ENCODE measurements around the gene ZNF26.
"Not testable (repeated sequence)": the region's sequence is repeated elsewhere in the genome, so short reads cannot be mapped to it uniquely, and the experiment has no call there.

Gene ZNF26, protein sequence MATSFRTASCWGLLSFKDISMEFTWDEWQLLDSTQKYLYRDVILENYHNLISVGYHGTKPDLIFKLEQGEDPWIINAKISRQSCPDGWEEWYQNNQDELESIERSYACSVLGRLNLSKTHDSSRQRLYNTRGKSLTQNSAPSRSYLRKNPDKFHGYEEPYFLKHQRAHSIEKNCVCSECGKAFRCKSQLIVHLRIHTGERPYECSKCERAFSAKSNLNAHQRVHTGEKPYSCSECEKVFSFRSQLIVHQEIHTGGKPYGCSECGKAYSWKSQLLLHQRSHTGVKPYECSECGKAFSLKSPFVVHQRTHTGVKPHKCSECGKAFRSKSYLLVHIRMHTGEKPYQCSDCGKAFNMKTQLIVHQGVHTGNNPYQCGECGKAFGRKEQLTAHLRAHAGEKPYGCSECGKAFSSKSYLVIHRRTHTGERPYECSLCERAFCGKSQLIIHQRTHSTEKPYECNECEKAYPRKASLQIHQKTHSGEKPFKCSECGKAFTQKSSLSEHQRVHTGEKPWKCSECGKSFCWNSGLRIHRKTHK

DNA sequence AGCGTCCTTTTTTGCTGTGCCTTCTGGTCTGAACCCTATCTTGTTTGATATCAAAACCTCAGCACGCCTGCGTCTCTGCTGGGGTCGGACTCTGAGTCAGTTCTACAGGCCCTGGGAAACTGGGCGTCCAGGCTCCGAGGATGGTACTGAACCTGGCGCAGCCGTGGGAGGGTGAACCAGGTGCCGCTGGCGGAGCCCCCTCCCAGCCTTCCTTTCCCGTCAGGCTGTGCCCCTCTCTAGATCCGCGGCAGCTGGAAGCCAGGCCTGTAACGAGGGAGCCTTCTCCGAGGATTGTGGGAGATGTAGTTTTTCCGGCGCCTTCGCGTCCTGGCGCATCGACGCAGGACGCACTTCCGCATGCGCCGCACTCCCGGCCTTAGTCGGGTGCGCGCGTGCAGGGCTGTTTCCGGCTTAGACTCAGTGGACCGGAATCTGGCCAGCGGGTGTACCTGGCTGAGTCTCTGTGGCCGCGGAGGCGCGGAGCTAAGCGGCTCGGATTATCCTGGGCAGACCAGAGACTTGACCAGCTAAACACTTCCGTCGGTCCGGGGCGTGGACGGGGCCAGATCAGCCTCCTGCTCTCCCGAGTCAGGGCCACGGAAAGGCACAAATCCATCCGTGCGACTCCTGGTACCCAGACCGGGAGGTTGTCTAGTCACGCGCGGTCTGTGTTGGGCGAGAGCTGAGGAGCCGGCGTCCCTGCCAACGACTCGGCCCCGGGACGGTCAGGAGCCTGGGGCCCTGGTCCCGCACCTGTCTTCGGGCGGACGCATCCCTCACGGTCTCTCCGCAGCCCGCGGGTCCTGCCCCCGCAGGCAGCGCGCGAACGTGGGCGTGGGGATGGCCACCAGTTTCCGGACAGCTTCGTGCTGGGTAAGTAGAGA lies at the start of gene ZNF26:
Gene ZNF26, plus strand, starts transcription at position 367 of the 884 bp plus-strand sequence. Its CDS starts 474 bp downstream, at position 841.
- peak; percentile 91 for DNase-seq

DNA sequence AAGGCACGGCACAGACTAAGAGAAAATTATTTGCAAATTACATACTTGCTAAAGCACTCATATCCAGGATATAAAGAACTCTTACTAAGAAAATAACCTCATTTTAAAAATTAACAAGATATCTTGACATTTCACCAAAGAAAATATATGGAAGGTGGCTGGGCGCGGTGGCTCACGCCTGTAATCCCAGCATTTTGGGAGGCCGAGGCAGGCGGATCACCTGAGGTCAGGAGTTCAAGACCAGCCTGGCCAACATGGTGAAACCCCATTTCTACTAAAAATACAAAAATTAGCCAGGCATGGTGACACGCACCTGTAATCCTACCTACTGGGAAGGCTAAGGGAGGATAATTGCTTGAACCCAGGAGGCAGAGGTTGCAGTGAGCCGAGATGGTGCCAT lies 49.2 kb upstream of the ZNF26 start:
- DNase-seq = not testable (repeated sequence)

DNA sequence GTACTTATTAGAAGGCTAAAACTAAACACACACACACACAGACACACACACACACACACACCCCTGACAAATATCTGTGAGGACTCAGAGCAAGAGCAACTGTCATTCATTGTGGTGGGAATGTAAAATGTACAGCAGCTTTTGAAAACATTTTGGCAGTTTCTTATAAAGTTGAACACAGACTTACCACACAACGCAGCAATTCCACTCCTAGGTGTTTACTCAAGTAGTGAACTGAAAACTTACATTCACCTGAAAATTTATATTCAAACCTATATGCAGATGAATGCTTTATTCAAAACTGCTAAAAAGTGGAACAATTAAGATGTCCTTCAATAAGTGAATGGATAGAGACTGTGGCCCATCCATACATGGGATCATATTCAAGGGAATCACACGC lies 48.7 kb upstream of the ZNF26 start:
- DNase-seq = no peak

DNA sequence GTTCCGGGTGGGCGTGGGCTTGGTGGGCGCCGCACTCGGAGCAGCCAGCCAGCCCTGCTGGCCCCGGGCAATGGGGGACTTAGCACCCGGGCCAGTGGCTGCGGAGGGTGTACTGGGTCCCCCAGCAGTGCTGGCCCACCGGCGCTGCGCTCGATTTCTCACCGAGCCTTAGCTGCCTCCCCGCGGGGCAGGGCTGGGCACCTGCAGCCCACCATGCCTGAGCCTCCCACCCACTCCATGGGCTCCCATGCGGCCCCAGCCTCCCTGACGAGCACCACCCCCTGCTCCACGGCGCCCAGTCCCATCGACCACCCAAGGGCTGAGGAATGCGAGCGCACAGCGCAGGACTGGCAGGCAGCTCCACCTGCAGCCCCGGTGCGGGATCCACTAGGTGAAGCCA lies 47.4 kb upstream of the ZNF26 start:
- not testable (repeated sequence) for DNase-seq

DNA sequence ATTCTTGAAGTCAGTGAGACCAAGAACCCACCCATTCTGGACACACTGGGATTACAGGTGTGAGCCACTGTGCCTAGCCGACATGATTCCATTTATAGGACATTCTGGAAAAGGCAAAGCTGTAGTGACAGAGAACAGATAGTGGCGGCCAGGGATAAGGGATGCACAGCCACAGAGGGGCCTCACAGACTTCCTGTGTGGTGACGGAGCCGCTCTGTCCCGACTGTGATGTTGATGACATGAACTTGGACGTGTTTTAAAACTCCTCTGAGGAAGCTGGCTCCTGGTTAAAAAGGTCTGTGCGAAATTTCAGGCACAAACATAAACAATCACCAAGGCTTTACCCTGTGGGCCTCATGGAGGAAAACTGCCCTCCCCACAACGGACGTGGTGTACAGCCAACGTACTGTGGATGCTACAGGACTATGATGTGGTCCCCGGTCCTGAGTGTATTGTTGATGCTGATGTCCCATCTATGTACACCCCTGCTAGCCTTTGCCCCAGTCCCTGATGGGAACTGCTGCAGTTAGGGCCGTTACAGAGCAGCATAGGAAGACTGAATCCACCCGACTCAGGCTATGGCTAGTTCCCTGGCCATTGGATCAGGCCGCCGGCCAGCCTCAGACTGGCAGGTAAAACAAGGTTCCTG lies 46.0 kb upstream of the ZNF26 start:
- DNase-seq = no peak

DNA sequence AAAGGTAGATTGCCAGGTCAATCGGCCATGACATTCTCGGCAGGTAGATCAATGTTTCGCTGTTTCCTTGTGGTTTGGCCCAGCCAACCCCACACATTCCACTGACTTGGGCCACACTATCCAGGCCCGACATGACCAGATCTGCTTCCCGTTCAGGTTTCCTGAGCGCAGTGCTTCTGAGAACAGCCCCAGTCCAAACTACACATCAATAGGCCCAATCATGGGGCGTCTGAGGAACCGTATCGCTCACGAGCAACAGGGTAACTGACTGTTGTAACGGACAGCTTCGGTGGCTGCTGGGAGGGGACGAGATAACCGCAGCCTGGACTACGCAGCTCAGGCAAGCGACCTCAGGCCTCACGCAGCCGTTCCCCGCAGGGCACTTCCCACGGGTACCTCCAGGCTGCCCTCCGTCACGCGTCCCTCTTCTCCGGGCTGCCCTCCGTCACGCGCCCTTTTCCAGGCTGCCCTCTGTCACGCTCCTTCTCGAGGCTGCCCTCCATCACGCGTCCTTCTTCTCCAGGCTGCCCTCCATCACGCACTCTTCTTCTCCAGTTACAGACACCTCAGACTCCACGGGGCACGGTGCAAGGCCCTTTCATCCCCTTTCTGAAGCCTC lies 44.7 kb upstream of the ZNF26 start:
- no peak for DNase-seq

DNA sequence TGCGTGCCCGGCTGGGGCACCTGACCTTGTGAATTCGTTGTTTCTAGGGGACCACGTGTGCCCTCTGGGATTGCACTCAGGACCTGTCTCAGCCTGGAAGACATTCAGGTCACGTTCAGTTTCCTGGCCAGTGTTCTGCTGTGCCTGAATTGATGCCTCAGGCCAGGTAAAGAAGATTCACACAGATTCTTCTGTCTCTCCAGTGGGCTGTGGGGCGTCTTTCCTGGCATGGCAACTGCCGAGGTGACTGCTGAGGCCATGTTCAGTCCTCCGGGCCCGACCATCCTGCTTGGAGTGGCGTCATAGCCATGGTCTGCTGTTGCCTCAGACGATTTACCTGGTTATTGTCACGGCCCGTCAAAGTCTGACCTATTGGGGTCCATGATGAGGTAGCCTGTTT lies 43.6 kb upstream of the ZNF26 start:
- no peak for DNase-seq

DNA sequence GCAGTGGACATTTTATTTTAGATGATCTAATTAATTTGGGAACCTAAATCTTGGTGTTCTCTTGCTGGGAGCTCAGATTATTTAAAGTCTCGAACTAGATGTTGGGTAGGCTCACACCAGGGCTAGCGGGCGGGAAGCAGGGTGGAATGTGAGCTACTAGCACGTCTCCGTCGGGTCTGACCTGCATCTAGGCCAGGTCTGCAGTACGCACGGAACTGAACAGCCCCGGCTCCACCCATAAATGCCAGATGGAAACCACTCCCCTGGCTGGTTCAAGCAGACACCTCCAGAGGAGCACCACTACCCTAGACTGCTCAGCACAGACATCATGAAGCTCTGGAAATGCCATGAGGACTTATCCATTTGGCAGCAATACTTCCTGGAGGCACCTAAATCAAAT lies 40.4 kb upstream of the ZNF26 start:
- no peak for DNase-seq

DNA sequence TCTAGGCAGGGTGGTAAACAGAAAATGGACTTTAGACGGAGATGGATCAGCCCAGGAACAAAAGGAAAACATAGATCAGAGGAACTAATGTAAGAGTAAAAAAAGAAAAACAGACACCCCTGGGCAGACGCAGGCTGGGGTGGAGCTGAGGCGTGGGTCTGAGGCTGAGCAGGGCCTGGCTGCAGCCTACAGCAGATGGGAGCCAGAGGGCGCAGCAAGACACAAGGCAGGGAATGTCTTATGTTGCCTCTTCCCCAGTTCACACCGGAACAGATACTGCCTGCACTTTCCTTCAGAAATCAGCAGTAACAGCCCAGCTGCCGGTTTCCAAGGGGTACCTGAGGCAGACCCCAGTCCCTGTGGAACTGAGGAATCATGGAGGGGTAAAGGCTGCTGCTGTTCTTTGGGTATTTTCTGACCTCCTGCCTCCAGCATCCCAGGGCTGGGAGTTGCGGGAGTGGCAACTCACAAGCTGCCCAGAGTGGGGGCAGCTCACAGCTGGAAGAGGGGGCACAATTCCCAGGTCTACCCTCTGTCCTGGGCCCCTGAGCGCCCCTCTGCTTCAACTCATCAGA lies 39.8 kb upstream of the ZNF26 start:
- no peak for DNase-seq

DNA sequence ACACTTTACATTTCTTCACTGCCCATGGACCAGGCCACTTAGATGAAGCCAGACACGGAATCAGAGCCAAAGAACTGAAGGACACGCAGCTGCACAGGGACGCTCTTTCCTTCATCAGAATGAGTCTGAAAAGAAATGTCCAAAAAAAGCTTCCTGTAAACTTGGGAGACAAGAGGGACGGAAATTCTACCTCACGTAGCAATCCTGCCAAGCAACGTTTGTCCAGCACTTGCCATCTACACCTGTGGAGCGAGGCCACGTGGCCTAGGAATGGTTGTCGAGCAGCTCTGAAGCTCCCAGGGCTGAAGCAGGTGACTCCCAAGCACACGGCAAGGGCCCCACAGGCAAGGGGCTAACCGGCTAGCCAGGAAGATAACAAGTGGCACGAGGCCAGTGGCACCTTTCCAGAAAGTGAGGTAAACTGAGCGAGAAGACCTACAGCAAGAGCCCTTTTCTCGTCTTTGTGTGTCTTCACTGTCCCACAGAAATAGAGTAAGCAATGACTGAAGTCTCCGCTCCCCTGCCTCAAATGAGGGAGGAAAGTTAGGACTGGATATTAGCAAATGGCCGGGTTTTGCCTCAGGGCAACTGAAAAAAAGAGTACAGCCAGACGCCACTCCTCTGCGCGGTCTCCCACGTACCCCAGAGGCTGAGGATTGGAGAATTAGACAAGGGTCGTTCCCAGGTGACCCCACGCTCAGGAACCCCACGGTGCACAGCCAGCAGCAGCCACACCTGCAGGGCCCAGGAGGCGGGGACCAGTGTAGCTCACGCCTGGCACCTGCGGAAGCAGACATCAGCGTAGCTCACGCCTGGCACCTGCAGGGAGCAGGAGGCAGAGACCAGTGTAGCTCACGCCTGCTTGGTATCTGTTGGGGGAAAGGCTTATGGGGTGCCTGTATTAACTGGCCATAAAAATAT lies 37.8 kb upstream of the ZNF26 start:
- DNase-seq = no peak

DNA sequence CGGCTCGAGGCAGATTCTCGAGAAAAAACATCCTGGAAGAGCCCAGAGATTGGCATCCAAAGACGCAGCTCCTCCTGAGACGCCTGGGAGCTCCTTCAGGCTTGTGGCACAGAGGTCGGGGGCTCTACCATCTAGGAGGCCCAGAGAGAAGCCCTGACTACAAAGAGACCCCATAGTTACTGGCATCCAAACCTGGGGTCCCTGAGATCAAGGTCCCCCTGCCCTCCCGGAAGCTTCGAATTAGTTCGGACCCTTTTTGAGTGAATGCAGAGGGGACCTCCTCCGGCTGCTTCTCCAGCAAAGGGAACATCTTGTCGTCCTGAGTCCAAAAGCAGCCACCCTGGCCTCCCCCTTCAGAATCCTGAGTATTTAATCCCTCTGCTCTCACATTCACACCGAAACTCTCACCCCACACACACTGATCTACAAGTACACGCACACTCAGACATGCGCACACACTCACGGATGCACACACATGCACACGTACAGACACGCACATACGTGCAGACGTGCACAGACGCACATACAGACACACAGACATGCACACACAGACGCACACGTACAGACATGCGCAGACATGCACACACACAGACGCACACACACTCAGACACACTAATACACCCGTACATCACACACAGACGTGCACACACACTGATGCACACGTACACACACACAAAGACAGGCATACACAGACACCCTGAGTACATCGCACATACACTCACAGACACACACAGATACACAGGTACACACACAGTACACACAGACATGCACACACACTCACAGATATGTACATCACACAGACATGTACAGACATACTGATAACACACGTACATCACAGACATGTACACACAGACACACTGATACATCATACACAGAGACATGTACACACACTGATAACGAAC lies 36.0 kb upstream of the ZNF26 start:
- DNase-seq = no peak

DNA sequence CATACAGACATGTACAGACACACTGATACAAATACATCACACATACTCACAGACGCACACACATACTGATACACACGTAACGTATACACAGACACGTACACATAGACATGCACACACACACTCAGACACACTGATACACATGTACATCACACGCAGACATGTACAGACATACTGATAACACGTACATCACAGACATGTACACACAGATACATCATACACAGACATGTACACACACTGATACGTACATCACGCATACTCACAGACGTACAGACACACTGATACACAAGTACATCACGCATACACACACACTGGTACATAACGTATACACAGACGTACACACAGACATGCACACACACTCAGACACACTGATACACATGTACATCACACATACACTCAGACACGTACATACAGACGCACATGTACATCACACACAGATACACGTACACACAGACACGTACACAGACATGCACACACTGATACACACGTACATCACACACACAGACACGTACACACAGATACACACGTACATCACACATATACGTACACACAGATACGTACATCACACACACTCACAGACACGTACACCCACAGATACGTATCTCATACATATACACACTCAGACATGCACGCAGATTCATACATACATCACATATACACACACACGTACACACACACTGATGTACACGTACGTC lies 35.2 kb upstream of the ZNF26 start:
- DNase-seq = no peak

DNA sequence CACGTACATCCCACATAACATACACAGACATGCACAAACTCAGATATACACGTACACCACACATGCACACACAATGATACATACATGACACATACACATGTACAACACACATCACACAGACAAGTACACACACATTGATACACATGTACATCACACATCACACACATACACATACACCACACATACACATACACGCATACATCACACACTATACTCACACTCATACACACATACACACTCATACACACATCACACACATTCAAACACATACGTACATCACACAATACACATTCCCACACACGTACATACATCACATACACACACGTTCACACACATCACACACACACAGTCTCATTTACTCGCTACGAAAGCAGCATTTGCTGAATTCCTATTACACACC lies 34.5 kb upstream of the ZNF26 start:
- DNase-seq = no peak

DNA sequence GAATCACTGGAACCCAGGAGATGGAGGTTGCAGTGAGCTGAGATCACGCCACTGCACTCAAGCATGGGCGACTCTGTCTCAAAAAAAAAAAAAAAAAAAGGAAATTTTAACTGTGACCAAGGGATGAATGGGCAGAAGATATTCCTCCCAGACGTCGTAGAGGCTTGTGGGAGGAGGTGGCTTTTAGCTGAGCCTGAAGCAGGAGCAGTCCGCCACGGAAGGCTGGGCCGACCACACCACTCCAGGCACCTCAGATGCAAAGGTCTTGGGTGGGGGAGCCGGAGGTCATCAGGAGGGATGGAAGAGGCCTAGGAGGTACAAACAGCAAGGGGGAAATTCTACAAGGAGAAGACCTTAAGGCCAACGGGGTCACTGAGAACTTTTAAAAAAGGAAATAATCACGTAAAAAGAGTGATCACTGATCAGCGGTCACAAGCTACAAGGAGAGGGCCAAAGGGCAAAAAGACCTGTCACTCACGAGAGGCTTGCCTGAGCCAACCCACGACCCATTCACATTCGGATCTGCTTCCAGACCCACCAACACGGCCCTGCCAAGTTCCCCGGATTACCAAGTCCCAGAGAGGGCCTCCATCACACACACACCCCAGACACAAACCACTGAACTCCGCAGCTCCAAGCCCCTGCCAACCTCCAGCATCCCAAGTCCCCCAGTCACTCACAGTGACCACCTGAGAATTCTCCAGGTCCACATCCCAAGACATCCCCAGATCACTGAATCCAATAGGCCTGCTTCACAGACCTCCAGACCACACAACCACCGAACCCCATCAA lies 33.6 kb upstream of the ZNF26 start:
- DNase-seq = no peak

DNA sequence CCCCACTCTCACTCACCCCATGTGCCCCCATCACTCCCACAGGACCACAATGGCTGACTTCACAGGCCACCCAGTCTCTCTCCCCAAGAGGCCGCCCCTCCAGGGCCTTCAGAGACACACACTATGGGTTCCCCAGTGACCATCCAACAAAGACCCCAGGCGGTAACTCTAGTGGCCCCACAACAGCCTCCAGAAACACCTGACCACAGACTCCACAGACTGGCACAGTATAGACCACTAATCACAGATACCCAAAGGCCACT lies 33.1 kb upstream of the ZNF26 start:
- DNase-seq = no peak

DNA sequence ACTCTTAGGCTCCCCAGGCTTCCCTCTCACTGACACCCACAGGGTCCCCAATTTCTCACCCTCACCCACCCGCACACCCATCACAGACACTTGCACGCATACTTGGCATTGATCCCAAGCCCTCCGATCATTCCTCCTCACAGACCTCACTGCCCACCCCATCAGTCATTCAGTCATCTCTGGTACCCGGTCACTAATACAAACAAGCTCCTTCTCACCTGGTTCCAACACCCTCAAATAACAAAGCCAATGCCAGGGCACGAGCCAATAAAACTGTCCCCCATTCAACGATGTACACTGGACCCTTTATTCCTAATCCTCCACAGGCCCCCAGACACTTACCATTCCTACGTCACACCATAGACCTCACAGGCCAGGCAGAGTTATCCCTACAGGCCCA lies 32.4 kb upstream of the ZNF26 start:
- no peak for DNase-seq

DNA sequence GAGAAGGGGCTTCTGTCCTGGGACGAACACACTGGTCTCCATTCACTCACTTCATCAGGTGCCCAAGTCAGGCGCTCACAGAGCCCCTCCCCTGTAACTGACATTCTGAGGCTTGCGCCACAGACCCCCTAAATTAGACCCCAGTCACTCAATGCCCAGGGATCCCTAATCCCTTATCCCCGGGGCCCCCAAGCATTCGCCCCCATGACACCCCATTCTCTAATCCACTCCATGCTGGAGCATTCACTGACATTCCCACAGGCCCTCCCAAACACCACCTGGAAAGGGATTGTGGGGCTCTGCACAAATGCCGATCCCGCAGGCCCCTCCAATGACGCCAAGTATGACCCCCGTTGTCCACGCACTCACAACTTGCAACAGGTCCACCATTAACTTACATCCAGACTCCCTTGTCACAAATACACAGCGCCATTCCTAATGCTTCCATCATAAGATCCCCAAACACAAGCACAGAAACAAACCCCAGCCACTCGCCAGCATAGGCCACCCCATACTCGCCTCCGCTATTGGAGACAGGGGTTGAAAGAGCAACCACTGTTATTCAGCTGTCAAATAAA lies 31.6 kb upstream of the ZNF26 start:
- DNase-seq = no peak
